NCI-H524 (cell line): ENCODE measurements around the gene PSMA4.
"Not testable (repeated sequence)": the region's sequence is repeated elsewhere in the genome, so short reads cannot be mapped to it uniquely, and the experiment has no call there.

Experiments
- DNase-seq, 2 experiments: peaks; one replicate each; lab custom pipeline; 2025; lab: John Stamatoyannopoulos, UW

The PSMA4 gene

GRCh38 chr15:78551902-78552301, 11.7 kb downstream of the PSMA4 start:
- no peak for DNase-seq

DNA sequence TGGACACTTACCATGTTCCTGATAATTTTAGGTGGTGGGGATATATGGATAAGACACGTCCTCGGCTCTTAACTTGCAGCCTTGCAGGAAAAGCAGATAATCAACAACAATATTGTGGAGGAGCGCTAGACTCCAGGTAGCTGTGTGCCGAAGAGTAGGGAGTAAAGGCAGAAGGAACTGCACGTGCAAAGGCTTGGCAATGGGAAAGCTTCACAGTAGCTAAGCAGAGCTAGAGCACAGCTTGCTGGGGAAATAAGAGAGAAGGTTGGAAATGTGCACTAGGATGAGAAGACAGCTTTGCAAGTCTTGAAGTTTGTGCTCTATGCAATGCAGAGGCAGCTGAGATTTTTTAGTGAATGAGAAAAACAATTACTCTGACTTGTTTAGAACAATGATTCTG, 12.4 kb downstream of the PSMA4 start:
- DNase-seq, result no peak

GRCh38 chr15:78560201-78560600, 20.0 kb downstream of the PSMA4 start:
- DNase-seq, result not testable (repeated sequence)

- peak; percentile 26 to 68 for DNase-seq
Observed at GRCh38 chr15:78561490-78561889, 21.2 kb downstream of the PSMA4 start.

- DNase-seq, result no peak
Observed at GRCh38 chr15:78563092-78563491, 22.8 kb downstream of the PSMA4 start.

DNA sequence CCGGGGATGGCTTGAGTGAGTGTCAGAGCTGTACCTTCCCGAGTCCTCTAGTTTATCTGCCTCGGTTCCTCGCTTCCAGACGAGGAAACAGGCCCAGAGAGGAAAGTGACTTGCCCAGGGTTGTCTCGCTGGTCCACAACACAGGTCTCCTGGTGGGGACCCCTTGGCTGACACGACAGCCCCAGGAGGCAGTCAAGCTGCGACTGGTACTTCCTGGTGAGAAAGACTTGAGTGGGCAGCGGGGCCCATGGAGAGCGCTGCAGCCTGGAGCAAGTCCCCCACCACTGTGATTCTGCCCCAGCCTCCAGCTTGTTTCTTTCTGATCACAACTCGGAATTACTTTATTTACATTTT, 24.5 kb downstream of the PSMA4 start:
- no peak for DNase-seq

- peak; percentile 79 to 90 for DNase-seq
Observed at GRCh38 chr15:78565097-78565950, 25.1 kb downstream of the PSMA4 start, which contains the start of gene CHRNA5. TSS of gene CHRNA5 (plus strand) at chr15:78565520. CDS start at chr15:78565720, 200 bp downstream.

GRCh38 chr15:78565951-78566774, 25.9 kb downstream of the PSMA4 start:
- peak; percentile 53 to 67 for DNase-seq

DNA sequence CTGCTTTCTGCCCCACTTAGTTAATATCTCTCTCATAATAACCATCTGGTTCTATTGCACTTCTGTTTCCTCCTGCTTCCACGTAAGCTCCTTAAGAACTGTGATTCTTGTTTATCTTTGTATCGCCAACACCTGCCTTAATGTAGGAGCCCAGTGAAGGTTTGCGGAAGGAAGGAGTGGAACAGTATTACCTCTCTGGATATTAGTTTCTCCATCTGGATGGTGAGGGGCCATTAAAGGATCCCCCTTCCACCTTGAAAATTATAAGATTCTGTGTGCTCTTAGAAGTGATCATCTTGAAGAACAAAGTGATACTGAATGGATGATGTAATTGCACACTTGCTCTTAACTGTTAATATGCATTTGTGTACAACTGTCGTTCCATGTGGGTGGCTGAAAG, 27.3 kb downstream of the PSMA4 start:
- peak; percentile 76 to 90 for DNase-seq

- DNase-seq, result no peak
Observed at GRCh38 chr15:78570710-78571109, 30.5 kb downstream of the PSMA4 start.

DNA sequence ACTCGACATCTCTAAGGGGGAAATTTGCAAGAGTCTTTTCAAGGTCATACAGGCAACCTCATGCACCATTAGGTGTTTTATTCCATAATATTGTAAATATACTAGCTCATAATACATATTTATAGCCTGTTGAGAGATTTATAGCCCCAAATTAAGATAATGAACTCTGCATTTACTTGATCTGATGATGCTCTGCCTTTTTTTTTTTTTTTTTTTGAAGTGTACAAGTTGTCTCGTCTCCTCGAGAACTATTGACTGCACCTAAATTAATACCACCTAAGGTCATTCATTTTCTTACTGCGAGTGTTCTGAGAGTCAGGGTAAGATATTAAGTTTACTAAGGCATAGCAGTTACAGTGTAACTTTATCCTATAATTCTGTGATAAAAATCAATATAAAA, 31.1 kb downstream of the PSMA4 start:
- no peak for DNase-seq

- DNase-seq, result no peak
Observed at GRCh38 chr15:78573416-78573815, 33.2 kb downstream of the PSMA4 start.

DNA sequence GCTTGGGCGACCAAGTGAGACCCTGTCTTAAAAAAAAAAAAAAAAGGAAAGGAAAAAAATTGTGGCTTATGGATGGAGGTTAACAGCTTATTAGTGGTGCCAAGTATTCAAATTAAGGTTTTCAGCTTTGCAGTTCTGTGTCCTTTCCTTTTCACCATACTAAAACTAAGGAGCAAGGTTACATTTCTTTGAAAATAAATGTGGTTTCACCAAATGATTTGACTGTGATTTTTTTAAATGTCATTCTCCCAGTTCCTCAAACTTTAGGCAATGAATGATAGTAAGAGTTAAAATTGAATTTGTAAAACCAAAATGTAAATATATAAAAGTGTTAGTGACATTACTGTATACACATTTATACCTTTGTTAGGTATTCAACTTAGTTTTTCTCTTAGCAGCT, 34.7 kb downstream of the PSMA4 start:
- no peak for DNase-seq

GRCh38 chr15:78597583-78597982, 57.3 kb downstream of the PSMA4 start:
- no peak for DNase-seq

GRCh38 chr15:78598348-78598747, 58.1 kb downstream of the PSMA4 start:
- DNase-seq, result no peak

GRCh38 chr15:78599189-78599588, 58.9 kb downstream of the PSMA4 start:
- DNase-seq, result no peak
